ENCODE measurements around the gene ASIC4.

ASIC4 gene

GRCh38 chr2:219581346-219581745 is 67.1 kb downstream of the ASIC4 start:
- no peak overlapping the region for H3K4me3 ChIP-seq (replicated peaks; ENCODE audit: insufficient read depth, low read length)
- H3K27ac ChIP-seq (replicated peaks) = no peak overlapping the region
- TF ChIP-seq POLR2AphosphoS5 (IDR thresholded peaks at IDR 0.05; ENCODE audit: low read depth) (no peak), SPI1 (IDR thresholded peaks at IDR 0.05; ENCODE audit: borderline replicate concordance, low read depth) (no peak), GABPA (IDR thresholded peaks at IDR 0.05; ENCODE audit: low read depth) (no peak)
- TF ChIP-seq, protein P1, sequence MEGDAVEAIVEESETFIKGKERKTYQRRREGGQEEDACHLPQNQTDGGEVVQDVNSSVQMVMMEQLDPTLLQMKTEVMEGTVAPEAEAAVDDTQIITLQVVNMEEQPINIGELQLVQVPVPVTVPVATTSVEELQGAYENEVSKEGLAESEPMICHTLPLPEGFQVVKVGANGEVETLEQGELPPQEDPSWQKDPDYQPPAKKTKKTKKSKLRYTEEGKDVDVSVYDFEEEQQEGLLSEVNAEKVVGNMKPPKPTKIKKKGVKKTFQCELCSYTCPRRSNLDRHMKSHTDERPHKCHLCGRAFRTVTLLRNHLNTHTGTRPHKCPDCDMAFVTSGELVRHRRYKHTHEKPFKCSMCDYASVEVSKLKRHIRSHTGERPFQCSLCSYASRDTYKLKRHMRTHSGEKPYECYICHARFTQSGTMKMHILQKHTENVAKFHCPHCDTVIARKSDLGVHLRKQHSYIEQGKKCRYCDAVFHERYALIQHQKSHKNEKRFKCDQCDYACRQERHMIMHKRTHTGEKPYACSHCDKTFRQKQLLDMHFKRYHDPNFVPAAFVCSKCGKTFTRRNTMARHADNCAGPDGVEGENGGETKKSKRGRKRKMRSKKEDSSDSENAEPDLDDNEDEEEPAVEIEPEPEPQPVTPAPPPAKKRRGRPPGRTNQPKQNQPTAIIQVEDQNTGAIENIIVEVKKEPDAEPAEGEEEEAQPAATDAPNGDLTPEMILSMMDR (IDR thresholded peaks at IDR 0.05; ENCODE audit: insufficient read depth, low read length) = no peak
- TF ChIP-seq, protein P2, sequence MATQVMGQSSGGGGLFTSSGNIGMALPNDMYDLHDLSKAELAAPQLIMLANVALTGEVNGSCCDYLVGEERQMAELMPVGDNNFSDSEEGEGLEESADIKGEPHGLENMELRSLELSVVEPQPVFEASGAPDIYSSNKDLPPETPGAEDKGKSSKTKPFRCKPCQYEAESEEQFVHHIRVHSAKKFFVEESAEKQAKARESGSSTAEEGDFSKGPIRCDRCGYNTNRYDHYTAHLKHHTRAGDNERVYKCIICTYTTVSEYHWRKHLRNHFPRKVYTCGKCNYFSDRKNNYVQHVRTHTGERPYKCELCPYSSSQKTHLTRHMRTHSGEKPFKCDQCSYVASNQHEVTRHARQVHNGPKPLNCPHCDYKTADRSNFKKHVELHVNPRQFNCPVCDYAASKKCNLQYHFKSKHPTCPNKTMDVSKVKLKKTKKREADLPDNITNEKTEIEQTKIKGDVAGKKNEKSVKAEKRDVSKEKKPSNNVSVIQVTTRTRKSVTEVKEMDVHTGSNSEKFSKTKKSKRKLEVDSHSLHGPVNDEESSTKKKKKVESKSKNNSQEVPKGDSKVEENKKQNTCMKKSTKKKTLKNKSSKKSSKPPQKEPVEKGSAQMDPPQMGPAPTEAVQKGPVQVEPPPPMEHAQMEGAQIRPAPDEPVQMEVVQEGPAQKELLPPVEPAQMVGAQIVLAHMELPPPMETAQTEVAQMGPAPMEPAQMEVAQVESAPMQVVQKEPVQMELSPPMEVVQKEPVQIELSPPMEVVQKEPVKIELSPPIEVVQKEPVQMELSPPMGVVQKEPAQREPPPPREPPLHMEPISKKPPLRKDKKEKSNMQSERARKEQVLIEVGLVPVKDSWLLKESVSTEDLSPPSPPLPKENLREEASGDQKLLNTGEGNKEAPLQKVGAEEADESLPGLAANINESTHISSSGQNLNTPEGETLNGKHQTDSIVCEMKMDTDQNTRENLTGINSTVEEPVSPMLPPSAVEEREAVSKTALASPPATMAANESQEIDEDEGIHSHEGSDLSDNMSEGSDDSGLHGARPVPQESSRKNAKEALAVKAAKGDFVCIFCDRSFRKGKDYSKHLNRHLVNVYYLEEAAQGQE (IDR thresholded peaks at IDR 0.05; ENCODE audit: insufficient replicate concordance, low read depth) = no peak

More at GRCh38 chr2:219581346-219581745, 67.1 kb downstream of the ASIC4 start:
- H3K27me3 ChIP-seq (ENCODE audit: insufficient read depth, poor library complexity, severe bottlenecking) = no peaks in the 10 kb centered on the region
- no peak for DNase-seq (ENCODE audit: low read depth in 1 of 2, low spot score in 1 of 2)

Small RNAs within 50 kb of the gene (microRNA-seq; reads per million reads assigned to microRNA genes)
- gene MIR3132 = 2.1 reads per million

Measured in HL-60 (cell line).